HepG2 (cell line): ENCODE data around the gene SH2D3A. TPM values are rescaled to one million over a fixed set of nuclear protein-coding genes. Genes with fewer than 3 reads are reported as not detected.

ENCODE experiments used
- ETV6 ChIP-seq: sonication (generic); formaldehyde crosslinking; conservative IDR thresholded peaks from 2 replicates; pipeline ENCODE4 v1.4.0; 2020; ENCODE audit warnings: missing genetic modification reagents
- NFIC ChIP-seq: IDR thresholded peaks from 2 replicates; pipeline ENCODE4 v1.6.1; 2012; ENCODE audit warnings: mild to moderate bottlenecking, low read length, inconsistent platforms
- PHF5A ChIP-seq: IDR thresholded peaks from one replicate; pipeline ENCODE4 v1.6.1; 2018; ENCODE audit warnings: low read depth, missing genetic modification reagents; ENCODE audit not compliant: unreplicated experiment
- POLR2AphosphoS5 ChIP-seq: IDR thresholded peaks from 2 replicates; pipeline ENCODE4 v1.6.1; 2012; ENCODE audit warnings: low read depth, low read length
- POLR2G ChIP-seq: fragments of 200-400 bp; formaldehyde crosslinking; IDR thresholded peaks from 2 replicates; pipeline ENCODE4 v1.6.1; 2018; ENCODE audit warnings: mild to moderate bottlenecking, low read depth, low read length, moderate library complexity
- RBM22 ChIP-seq: fragments of 200-400 bp; formaldehyde crosslinking; optimal IDR thresholded peaks from 2 replicates; pipeline ENCODE3; 2017; ENCODE audit warnings: mild to moderate bottlenecking, low read length, moderate library complexity
- RNF219 ChIP-seq: sonication (generic); formaldehyde crosslinking; IDR thresholded peaks from 2 replicates; pipeline ENCODE4 v1.5.0; 2020; ENCODE audit warnings: mild to moderate bottlenecking, missing genetic modification reagents
- SP4 ChIP-seq: sonication (generic); formaldehyde crosslinking; IDR thresholded peaks from 2 replicates; pipeline ENCODE4 v1.8.1; 2023; ENCODE audit warnings: mild to moderate bottlenecking, missing genetic modification reagents
- SSRP1 ChIP-seq: IDR thresholded peaks from 2 replicates; pipeline ENCODE4 v1.6.1; 2016; ENCODE audit warnings: control low read depth
- TCF7 ChIP-seq: sonication (generic); IDR thresholded peaks from 2 replicates; pipeline ENCODE4 v1.6.1; 2016; ENCODE audit warnings: antibody characterized with exemption, low read depth
- TIGD3 ChIP-seq: sonication (generic); formaldehyde crosslinking; IDR thresholded peaks from 2 replicates; pipeline ENCODE4 v1.5.1; 2020; ENCODE audit warnings: mild to moderate bottlenecking, missing genetic modification reagents, borderline replicate concordance
- ZBTB7B ChIP-seq: sonication (generic); formaldehyde crosslinking; IDR thresholded peaks from 2 replicates; pipeline ENCODE4 v1.4.0; 2020; ENCODE audit warnings: missing genetic modification reagents
- ZFP91 ChIP-seq: sonication (generic); formaldehyde crosslinking; IDR thresholded peaks from 2 replicates; pipeline ENCODE4 v1.9.0; 2022; ENCODE audit warnings: missing genetic modification reagents, mild to moderate bottlenecking, borderline replicate concordance
- ZMYM3 ChIP-seq: sonication (generic); formaldehyde crosslinking; IDR thresholded peaks from 2 replicates; pipeline ENCODE4 v1.5.1; 2020; ENCODE audit warnings: mild to moderate bottlenecking, missing genetic modification reagents
- ZNF235 ChIP-seq: sonication (generic); formaldehyde crosslinking; IDR thresholded peaks from 2 replicates; pipeline ENCODE4 v1.8.1; 2023; ENCODE audit warnings: mild to moderate bottlenecking, missing genetic modification reagents, borderline replicate concordance
- ZNF264 ChIP-seq: sonication (generic); formaldehyde crosslinking; IDR thresholded peaks from 2 replicates; pipeline ENCODE4 v1.4.0; 2020; ENCODE audit warnings: missing genetic modification reagents
- ZNF275 ChIP-seq: sonication (generic); formaldehyde crosslinking; IDR thresholded peaks from 2 replicates; pipeline ENCODE4 v1.8.0; 2022; ENCODE audit warnings: missing genetic modification reagents, mild to moderate bottlenecking, inconsistent platforms, borderline replicate concordance
- ZNF589 ChIP-seq: sonication (generic); formaldehyde crosslinking; conservative IDR thresholded peaks from 2 replicates; pipeline ENCODE4 v1.8.0; 2022; ENCODE audit warnings: mild to moderate bottlenecking, moderate library complexity, missing genetic modification reagents
- ZNF770 ChIP-seq: sonication (generic); formaldehyde crosslinking; IDR thresholded peaks from 2 replicates; pipeline ENCODE4 v1.5.0; 2020; ENCODE audit warnings: mild to moderate bottlenecking, missing genetic modification reagents
- polyA plus RNA-seq, 8 experiments: library from polyadenylated mRNA; depleted of rRNA in 3 of 8; stranded (reverse) in 7 of 8; unstranded in 1 of 8; fragments of >200 nt; fragmentation: Illumina TruSeq in 4 of 8; extraction: Trizol in 4 of 8; gene quantifications; 2 replicates each; pipeline versions ENCODE4 v1.2.1 to v1.2.3, GENCODE V29; 2011 to 2016; ENCODE audit warnings: low read depth in 4 of 8, missing spikeins in 1 of 8, mixed read lengths in 1 of 8; ENCODE audit not compliant: insufficient read depth in 1 of 8
- total RNA-seq, 5 experiments: library from RNA; depleted of rRNA; stranded (reverse); fragments of >200 nt; fragmentation: Illumina TruSeq; extraction: Trizol; gene quantifications; 2 replicates each; pipeline ENCODE4 v1.2.3, GENCODE V29; 2016; ENCODE audit warnings: low read depth in 1 of 5

SH2D3A gene
- total and polyA plus RNA-seq, 2 of the 13 experiments (the other 11 are each of a cell fraction or from before 2014, with no cell fraction given), result 1.0 to 2.2 TPM

GRCh38 chr19:6714749-6715555 is 52.3 kb downstream of the SH2D3A start (continued):
- TF ChIP-seq ZNF275 (CRISPR knock-in tag), result 0 out of 2 replicates have a peak, but pooled peaks have one; percentile 5
- TF ChIP-seq ZFP91 (CRISPR knock-in tag), result peak; percentile 26; the same call in 1 of the 2 replicates
- TF ChIP-seq ZNF235 (CRISPR knock-in tag), result no peak
- no peak for TF ChIP-seq ZBTB7B
- TF ChIP-seq RBM22, result peak; percentile 79
- TF ChIP-seq POLR2G, result peak; percentile 70
- 0 out of 2 replicates have a peak, but pooled peaks have one; percentile 50 for TF ChIP-seq ZNF264 (CRISPR knock-in tag)
- TF ChIP-seq ETV6 (CRISPR knock-in tag), result no peak
- no peak for TF ChIP-seq TIGD3
- TF ChIP-seq SSRP1 (CRISPR knock-in tag), result peak; percentile 85; the same call in 1 of the 2 replicates
- TF ChIP-seq ZMYM3, result peak; percentile 50; the same call in 1 of the 2 replicates
- no peak; the same call in 1 of the 2 replicates for TF ChIP-seq SP4 (CRISPR knock-in tag)
- no peak for TF ChIP-seq TCF7
- TF ChIP-seq RNF219, result no peak
- peak; percentile 31 for TF ChIP-seq PHF5A (CRISPR knock-in tag)
- 0 out of 2 replicates have a peak, but pooled peaks have one; percentile 34 for TF ChIP-seq NFIC
- TF ChIP-seq POLR2AphosphoS5, result peak; percentile 75
- peak; percentile 74 for TF ChIP-seq ZNF770 (CRISPR knock-in tag)
- peak; percentile 24; the same call in 1 of the 2 replicates for TF ChIP-seq ZNF589 (CRISPR knock-in tag)
